NCI-H2227 (cell line): Measurements from ENCODE around the gene NLGN1.

ENCODE experiments used
- DNase-seq: peaks from one replicate; lab custom pipeline; 2025; ENCODE audit not compliant: unreplicated experiment; lab: John Stamatoyannopoulos, UW

The NLGN1 gene

DNA sequence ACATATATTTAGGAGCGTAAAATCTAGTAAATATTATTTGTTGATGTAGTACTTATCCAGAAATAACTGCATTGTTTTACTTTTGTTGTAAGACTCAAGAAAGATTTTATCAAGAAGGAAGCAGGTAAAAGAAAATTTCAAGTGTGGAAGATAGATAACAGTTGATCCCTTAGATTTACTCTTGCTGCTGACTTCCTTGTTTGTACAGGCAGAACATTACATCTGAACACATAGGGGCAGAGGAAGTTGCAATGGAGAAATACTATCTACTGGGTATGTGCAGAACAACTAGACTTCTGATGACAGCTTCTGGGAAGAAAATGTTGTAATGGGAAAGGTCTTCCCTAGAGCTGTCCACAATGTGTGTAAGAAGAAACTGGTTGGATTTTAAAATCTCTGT lies 350.6 kb downstream of the NLGN1 start:
- no peak for DNase-seq

GRCh38 chr3:173750095-173750494 lies 352.6 kb downstream of the NLGN1 start:
- DNase-seq, result no peak

GRCh38 chr3:173750591-173750990 lies 353.0 kb downstream of the NLGN1 start:
- DNase-seq, result no peak

DNA sequence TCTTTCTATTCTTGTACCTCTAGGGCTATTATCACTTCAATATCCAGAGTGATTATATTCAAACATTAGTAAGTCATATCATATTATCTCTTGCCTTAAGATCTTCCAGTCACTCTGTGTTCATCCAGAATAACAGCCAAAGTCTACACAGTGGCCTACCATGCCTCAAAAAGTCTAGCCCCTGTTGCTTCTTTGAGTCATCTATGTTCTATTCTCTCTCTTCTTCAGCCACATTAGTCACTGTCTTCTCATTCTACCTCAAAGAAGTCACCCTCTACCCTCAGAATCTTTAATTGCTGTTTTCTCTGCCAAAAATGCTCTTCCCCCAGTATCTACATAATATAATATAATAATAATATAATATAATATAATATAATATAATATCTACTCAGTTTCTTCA lies 356.0 kb downstream of the NLGN1 start:
- no peak for DNase-seq

GRCh38 chr3:173755161-173755560 lies 357.6 kb downstream of the NLGN1 start:
- no peak for DNase-seq

GRCh38 chr3:173761161-173761560 lies 363.6 kb downstream of the NLGN1 start:
- no peak for DNase-seq

GRCh38 chr3:173762501-173762900 lies 365.0 kb downstream of the NLGN1 start:
- DNase-seq, result no peak

- no peak for DNase-seq
Observed at GRCh38 chr3:173770011-173770410, 372.5 kb downstream of the NLGN1 start.

GRCh38 chr3:173770796-173771573 lies 373.4 kb downstream of the NLGN1 start:
- no peak for DNase-seq

GRCh38 chr3:173773800-173774199 lies 376.3 kb downstream of the NLGN1 start:
- no peak for DNase-seq

DNA sequence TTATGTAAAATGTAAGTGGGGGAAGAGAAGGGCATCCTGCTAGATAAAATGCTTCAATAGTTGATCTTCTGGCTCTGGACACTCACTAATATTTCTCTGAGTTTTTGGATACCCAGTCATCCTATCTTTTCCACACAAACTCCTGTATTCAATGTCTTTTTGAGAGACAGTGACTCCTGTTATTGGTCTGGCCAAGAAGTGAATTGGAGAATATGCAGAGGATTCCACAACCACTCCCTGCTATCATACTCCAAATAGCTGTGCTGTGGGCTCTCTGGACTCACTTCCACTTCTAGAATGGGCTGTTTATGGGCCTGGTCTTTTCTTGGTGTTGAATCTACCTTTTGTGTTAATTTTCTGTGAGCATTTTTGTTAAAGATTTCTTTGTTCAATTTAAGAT lies 376.8 kb downstream of the NLGN1 start:
- no peak for DNase-seq

- no peak for DNase-seq
Observed at GRCh38 chr3:173778251-173778650, 380.7 kb downstream of the NLGN1 start.

GRCh38 chr3:173780067-173780466 lies 382.5 kb downstream of the NLGN1 start:
- no peak for DNase-seq

- no peak for DNase-seq
Observed at GRCh38 chr3:173785004-173785403, 387.5 kb downstream of the NLGN1 start.

GRCh38 chr3:173789530-173790162 lies 392.1 kb downstream of the NLGN1 start:
- no peak for DNase-seq

DNA sequence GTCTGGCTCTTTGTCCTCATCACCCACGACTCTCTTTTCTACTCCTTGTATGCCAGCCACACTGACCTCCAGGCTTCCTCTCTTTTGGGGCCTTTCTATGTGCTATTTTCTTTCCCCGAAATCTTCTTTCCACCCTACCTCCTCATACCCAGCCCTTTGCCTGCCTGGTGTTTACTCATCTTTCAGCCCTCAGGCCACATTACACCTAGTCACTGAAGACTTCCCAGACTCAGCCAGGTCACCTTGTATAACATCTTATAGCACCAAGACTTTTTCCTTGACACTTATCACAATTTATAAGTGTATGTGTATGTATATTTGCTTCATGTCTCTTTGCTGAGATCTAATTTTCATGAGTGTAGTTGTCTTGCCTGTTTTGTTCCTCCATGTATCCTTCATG lies 396.4 kb downstream of the NLGN1 start:
- no peak for DNase-seq

DNA sequence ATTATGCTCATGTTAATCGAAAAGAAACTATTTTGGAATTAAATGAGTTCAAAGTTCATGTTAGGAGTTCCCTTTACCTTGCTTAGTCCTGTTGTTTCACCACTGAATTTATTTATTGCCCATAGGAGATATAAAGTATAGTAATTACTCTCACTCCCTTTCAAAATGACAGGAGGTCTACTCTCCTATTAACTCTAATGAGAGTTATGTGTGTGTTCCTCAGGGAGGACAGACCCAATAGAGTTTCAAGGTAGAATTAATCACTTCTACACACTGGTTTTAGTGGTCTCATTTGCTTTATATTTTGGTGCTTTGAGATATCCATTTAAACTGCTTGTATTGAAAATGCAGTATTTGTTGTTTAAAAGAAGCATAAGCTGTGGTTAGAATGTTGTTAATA lies 398.9 kb downstream of the NLGN1 start:
- DNase-seq, result no peak

- DNase-seq, result no peak
Observed at GRCh38 chr3:173796890-173797289, 399.3 kb downstream of the NLGN1 start.

DNA sequence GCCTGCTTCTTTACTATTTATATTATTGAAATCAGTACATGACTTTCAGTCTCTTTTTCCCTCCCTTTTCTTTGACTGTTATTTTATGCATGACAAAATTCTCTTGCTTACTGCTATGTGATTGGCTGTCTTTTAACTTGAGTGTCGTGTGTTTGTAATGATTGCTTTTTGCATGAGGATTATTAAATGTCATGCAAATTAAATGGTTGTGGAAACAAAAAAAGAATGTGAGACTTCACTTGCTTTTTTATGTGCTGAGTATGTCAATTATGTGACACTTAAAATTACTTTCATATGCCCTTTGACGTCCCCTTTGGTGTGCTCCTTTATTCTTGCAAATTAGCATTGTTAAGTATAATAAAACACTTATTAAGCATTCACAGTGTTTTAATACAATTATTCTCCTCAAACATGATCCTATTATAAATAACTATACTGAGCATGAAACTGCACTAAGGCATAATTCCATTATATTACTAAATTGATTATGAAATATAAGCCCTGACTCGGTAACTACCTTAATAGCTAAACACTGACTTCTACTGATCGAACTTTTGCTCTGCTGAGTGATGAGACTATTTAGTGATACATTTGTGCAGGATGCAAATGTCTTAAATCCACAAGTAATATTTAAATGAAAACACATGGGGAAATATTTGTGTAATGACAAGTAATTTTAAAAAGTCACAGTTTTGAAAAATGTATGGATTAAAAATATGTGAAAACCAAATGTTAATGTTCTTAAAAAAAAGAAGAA lies 401.7 kb downstream of the NLGN1 start:
- DNase-seq, result no peak

DNA sequence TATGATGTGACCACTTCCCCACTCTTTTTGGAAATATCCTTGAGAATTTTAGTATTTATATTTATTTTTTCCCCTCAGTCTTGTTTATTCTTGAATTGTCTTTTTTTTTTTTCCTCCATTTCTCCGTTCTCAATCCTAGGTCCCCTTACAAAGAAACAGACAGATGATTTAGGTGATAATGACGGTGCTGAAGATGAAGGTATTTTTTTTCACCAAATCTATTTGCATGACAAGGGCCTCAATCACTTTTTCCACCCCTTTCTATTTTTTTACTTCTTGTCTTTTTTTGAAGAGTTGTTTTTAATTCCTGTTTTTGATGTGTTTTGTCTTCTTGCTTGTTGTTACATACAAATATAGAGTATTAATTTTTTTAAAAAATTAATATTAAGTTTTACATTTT lies 402.6 kb downstream of the NLGN1 start:
- no peak for DNase-seq

DNA sequence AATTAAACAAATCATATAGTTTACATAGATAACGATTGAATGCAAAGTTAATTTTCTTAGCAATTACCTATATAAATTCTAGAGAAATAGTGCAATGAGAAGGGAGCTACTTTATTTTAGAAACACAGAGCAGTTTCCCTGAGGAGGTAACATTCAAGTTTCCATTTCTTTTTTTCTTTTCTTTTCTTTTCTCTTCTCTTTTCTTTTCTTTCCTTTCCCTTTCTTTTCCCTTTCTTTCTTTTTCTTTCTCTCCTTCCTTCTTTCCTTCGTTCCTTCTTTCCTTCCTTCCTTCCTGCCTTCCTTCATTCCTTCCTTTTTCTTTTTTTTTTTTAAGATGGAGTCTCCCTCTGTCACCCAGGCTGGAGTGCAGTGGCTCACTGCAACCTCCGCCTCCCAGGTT lies 417.3 kb downstream of the NLGN1 start:
- DNase-seq, result no peak

- DNase-seq, result no peak
Observed at GRCh38 chr3:173819368-173819767, 421.8 kb downstream of the NLGN1 start.
